Measurements from ENCODE around the gene KIF26B.

The KIF26B gene

GRCh38 chr1:245375789-245376460, 221.1 kb downstream of the KIF26B start:
- no peak for TF ChIP-seq CTCF (IDR thresholded peaks at IDR 0.05; ENCODE audit: low read depth, low read length)
- H3K4me3 ChIP-seq (replicated peaks in 1 of 2; ENCODE audit: low read depth in 2 of 2, low read length in 2 of 2) = no peak overlapping the region
- DNase-seq (ENCODE audit: low read depth in 2 of 2) = peak in 1 of 2 donors; percentile 54

- H3K4me3 ChIP-seq (replicated peaks in 1 of 2; ENCODE audit: low read depth in 2 of 2, low read length in 2 of 2) = no peak overlapping the region
- TF ChIP-seq CTCF (IDR thresholded peaks at IDR 0.05; ENCODE audit: low read depth, low read length) = no peak
- DNase-seq (ENCODE audit: low read depth in 2 of 2) = no peak
These were observed 223.1 kb downstream of the KIF26B start for GRCh38 chr1:245377854-245378253.

GRCh38 chr1:245378311-245378722, 223.5 kb downstream of the KIF26B start:
- TF ChIP-seq CTCF (IDR thresholded peaks at IDR 0.05; ENCODE audit: low read depth, low read length) = no peak
- DNase-seq (ENCODE audit: low read depth in 2 of 2) = no peak

GRCh38 chr1:245378745-245379144, 224.0 kb downstream of the KIF26B start:
- H3K4me3 ChIP-seq (replicated peaks in 1 of 2; ENCODE audit: low read depth in 2 of 2, low read length in 2 of 2) = no peak overlapping the region
- TF ChIP-seq CTCF (IDR thresholded peaks at IDR 0.05; ENCODE audit: low read depth, low read length) = no peak
- DNase-seq (ENCODE audit: low read depth in 2 of 2) = no peak

More at GRCh38 chr1:245378311-245378722, 223.5 kb downstream of the KIF26B start:
- no peak overlapping the region for H3K4me3 ChIP-seq (replicated peaks in 1 of 2; ENCODE audit: low read depth in 2 of 2, low read length in 2 of 2)

GRCh38 chr1:245380790-245381535, 226.2 kb downstream of the KIF26B start:
- no peak for DNase-seq (ENCODE audit: low read depth in 2 of 2)
- TF ChIP-seq CTCF (IDR thresholded peaks at IDR 0.05; ENCODE audit: low read depth, low read length) = no peak
- no peak overlapping the region for H3K4me3 ChIP-seq (replicated peaks in 1 of 2; ENCODE audit: low read depth in 2 of 2, low read length in 2 of 2)

- no peak for TF ChIP-seq CTCF (IDR thresholded peaks at IDR 0.05; ENCODE audit: low read depth, low read length)
These were observed 228.2 kb downstream of the KIF26B start for GRCh38 chr1:245382981-245383380.

More at GRCh38 chr1:245382981-245383380, 228.2 kb downstream of the KIF26B start:
- H3K4me3 ChIP-seq (replicated peaks in 1 of 2; ENCODE audit: low read depth in 2 of 2, low read length in 2 of 2) = no peak overlapping the region
- no peak for DNase-seq (ENCODE audit: low read depth in 2 of 2)
